NCI-H774 (cell line): Measurements from ENCODE around the gene C11orf68.

Source experiments
- DNase-seq: peaks from one replicate; lab custom pipeline; 2025; lab: John Stamatoyannopoulos, UW

The C11orf68 gene

GRCh38 chr11:65944191-65944590 is 25.3 kb upstream of the C11orf68 start:
- no peak for DNase-seq

GRCh38 chr11:65942531-65942930 is 23.7 kb upstream of the C11orf68 start:
- no peak for DNase-seq

- DNase-seq: no peak
Observed at GRCh38 chr11:65941720-65942310, 23.0 kb upstream of the C11orf68 start.

- DNase-seq: no peak
Observed at GRCh38 chr11:65937766-65938165, 18.9 kb upstream of the C11orf68 start.

- no peak for DNase-seq
Observed at GRCh38 chr11:65934014-65934413, 15.2 kb upstream of the C11orf68 start.

GRCh38 chr11:65932558-65932919 is 13.7 kb upstream of the C11orf68 start:
- DNase-seq: no peak

GRCh38 chr11:65931773-65932557 is 13.1 kb upstream of the C11orf68 start:
- no peak for DNase-seq

- no peak for DNase-seq
Observed at GRCh38 chr11:65928667-65929066, 9.8 kb upstream of the C11orf68 start.

- no peak for DNase-seq
Observed at GRCh38 chr11:65927904-65928397, 9.1 kb upstream of the C11orf68 start.

GRCh38 chr11:65925397-65925796 is 6.5 kb upstream of the C11orf68 start:
- no peak for DNase-seq

- no peak for DNase-seq
Observed at GRCh38 chr11:65922565-65922964, 3.7 kb upstream of the C11orf68 start.

- no peak for DNase-seq
Observed at GRCh38 chr11:65921876-65922275, 3.0 kb upstream of the C11orf68 start.

- no peak for DNase-seq
Observed at GRCh38 chr11:65921033-65921555, 2.2 kb upstream of the C11orf68 start.

- no peak for DNase-seq
Observed at GRCh38 chr11:65920372-65920802, 1.5 kb upstream of the C11orf68 start.

- DNase-seq: peak; percentile 12
Observed at GRCh38 chr11:65919573-65920371, 910 bp upstream of the C11orf68 start.

GRCh38 chr11:65919141-65919572 is 295 bp upstream of the C11orf68 start, which contains the start of gene DRAP1:
TSS of gene DRAP1 (plus strand) at chr11:65919426. CDS start at chr11:65919502, 76 bp downstream.
- peak; percentile 98 for DNase-seq

- no peak for DNase-seq
Observed at GRCh38 chr11:65917434-65918210, 1.2 kb downstream of the C11orf68 start.

GRCh38 chr11:65917077-65917433 is 1.8 kb downstream of the C11orf68 start:
- DNase-seq: no peak

GRCh38 chr11:65916391-65916790 is 2.5 kb downstream of the C11orf68 start:
- DNase-seq: no peak

GRCh38 chr11:65915821-65916251 is 3.0 kb downstream of the C11orf68 start:
- no peak for DNase-seq

- no peak for DNase-seq
Observed at GRCh38 chr11:65915101-65915820, 3.6 kb downstream of the C11orf68 start.
